C4-2B (cell line): Measurements from ENCODE around the gene ADM.

ENCODE experiments used
- H3K27ac ChIP-seq: fragments of 450-650 bp; 2 replicates; pipeline ENCODE4 v1.5.1; 2017
- ZFX ChIP-seq: fragments of 450-650 bp; IDR thresholded peaks from 2 replicates; pipeline ENCODE4 v1.6.1; 2017
- TF ChIP-seq, protein P1 (sequence below): fragments of 450-650 bp; conservative IDR thresholded peaks from 2 replicates; pipeline ENCODE4 v1.5.1; 2017; ENCODE audit warnings: mild to moderate bottlenecking

The ADM gene

DNA sequence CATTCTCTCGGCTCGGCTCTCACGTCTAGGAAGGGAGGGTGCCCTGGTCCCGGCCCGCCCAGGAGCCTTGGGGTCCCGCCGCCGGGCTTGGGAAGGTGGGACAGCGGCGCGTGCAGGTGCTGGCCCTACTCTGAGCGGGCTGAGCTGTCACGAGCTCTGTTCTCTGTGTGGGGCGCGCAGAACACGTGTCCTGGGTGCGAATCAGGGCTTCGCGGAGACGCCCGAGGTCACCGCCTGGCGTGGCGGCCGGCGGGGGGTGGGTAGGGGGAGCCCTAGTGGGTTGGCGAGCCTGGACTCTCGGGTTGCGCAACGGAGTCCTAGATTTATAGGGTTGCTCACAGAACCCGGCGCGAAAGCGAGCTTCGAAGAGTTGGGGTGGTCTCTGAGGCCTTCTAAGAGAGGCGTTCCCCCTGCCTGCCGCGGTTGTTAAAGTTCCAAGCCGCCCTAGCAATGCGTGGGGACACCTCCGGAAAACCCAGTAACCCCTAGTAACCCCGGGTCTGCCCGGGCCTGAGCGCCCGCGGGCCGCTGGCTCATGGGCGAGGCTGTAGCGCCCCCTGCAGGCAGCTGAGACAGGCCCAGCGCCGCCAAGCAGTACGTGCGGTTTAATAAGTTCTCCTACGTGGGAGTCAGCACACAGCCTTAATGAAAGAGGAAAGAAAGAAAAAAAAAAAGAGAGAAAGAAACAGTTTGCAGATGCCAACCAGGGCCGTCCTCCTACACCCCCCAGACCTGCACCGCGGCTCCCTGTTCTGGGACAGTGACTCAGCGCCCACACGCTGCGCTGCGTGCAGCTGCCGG lies 2.7 kb downstream of the ADM start:
- TF ChIP-seq ZFX, result no peak
- TF ChIP-seq, protein P1, sequence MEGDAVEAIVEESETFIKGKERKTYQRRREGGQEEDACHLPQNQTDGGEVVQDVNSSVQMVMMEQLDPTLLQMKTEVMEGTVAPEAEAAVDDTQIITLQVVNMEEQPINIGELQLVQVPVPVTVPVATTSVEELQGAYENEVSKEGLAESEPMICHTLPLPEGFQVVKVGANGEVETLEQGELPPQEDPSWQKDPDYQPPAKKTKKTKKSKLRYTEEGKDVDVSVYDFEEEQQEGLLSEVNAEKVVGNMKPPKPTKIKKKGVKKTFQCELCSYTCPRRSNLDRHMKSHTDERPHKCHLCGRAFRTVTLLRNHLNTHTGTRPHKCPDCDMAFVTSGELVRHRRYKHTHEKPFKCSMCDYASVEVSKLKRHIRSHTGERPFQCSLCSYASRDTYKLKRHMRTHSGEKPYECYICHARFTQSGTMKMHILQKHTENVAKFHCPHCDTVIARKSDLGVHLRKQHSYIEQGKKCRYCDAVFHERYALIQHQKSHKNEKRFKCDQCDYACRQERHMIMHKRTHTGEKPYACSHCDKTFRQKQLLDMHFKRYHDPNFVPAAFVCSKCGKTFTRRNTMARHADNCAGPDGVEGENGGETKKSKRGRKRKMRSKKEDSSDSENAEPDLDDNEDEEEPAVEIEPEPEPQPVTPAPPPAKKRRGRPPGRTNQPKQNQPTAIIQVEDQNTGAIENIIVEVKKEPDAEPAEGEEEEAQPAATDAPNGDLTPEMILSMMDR, result peak; percentile 98
- peak overlapping the region; percentile 72 for H3K27ac ChIP-seq

DNA sequence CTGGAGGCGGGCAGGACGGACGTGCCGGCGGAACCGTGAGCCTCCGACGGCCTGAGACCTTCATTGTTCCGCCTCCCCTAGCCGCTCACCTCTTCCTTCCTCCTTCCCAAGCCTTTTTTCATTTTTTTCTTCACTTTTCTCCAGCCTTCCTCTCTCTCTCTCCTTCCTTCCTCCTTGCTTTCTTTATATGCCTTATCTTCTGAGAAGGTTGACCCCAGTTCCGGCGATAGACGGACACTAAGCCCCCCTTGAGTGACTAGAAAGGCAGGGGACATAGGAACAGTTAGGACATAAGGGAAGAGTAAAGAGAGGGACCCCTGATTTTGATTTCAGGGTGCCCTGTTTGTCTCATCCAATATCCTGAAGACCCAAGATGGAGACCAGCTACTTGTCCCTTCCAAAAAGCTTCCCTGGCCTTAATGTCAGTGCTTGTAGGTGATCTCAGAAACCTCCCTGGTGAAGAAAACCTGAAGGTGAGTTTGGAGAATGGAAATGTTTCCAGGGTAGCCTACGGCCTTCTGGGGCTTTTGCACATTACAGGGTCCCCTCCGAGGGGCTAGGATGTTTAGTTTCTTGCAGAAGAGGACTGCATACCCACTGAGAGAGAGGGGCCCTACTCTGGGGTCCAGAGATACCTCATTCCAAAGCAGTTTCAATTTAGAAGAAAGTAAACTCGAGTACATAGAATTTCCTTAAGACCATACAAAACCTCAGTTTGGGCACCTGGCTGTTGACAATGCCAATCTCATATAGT lies 3.5 kb downstream of the ADM start:
- TF ChIP-seq ZFX, result no peak
- TF ChIP-seq, protein P1, result peak; percentile 48; the same call in 1 of the 2 replicates
- peak overlapping the region; percentile 72 for H3K27ac ChIP-seq

DNA sequence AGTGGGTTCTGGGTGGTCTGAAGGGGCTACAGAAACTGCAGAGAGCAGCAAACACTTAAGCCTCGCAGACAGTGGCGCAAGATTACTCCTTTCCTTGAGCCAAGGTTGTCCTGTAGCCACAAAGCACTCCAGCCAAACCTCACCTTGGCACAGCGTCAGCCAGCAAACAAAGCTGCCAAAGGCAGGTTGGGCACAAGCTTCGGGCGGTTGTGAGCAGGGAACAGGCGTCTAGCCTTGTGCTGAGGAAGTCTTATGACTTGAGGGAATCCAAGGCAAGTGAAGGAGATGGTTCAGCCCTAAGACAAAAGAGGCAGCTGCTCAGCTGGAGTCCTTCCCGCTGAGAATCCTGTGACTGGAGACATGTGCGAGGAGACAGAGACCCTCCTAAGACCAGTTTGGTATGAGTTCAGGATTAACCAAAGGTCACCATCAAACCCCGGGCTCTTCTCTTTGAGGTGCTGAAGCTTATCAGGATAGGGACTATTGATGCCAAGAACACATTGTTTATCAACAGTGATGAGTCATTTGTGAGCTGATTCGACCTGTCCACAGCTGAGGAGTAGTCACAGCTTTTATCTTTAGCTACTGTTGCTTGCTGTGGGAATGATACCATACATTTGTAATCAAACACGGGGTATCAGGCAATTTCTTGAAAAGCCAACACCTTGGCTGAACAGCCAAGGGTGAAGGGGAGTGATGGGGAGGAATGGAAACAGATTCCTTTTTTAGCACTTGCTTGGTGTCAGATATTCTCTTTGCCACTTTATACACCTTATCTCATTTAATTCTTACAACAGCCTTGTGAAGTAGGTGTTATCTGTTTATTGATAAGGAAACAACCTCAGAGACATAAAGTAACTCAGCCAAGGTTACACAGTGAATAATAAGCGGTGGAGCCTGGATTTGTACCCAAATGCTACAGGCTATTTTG lies 4.6 kb downstream of the ADM start:
- H3K27ac ChIP-seq, result peak overlapping the region; percentile 72
- TF ChIP-seq, protein P1, result no peak
- TF ChIP-seq ZFX, result no peak

DNA sequence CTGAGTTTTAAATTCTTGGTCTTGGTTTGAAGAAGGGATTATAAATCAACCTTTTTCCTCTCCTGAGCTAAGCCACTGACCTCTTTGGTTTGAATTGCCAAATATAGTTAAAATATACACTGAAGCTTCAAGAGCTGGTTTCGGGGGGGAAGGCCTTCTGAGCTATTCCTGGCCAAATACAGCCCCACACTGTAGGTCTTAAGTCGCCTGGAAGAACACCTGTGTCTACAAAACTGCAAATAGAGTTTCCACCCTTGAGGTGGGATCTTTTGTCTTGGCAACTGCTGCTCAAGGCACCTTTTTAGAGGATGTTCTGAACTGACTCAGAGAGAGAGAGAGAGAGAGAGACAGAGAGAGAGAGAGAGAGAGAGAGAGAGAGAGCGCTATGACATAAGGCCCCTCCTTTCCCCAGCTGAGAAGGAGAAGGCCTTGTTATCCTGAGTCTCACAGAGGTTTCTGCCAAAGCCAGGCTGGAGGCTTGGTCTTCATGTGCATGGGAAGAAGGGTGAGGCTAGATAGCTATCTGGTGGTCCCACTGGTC lies 5.5 kb downstream of the ADM start:
- no peak for TF ChIP-seq ZFX
- TF ChIP-seq, protein P1, result no peak
- H3K27ac ChIP-seq, result no peak overlapping the region

DNA sequence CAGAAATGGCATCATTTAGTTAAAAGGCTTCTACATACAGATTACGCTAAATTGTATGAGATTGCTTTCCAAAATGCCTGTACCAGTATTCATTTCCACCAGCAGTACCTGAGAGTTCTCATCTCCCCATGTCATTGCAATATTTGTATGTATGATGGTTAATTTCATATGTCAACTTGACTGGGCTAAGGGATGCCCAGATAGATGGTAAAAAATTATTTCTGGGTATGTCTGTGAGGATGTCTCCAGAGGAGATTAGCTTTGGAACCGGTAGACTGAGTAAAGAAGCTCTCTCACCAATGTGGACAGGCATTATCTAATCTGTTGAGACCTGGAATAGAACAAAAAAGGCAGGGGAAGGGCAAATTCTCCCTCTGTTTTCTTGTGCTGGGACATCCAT lies 6.9 kb downstream of the ADM start:
- TF ChIP-seq ZFX, result no peak
- TF ChIP-seq, protein P1, result no peak
- H3K27ac ChIP-seq, result no peak overlapping the region

DNA sequence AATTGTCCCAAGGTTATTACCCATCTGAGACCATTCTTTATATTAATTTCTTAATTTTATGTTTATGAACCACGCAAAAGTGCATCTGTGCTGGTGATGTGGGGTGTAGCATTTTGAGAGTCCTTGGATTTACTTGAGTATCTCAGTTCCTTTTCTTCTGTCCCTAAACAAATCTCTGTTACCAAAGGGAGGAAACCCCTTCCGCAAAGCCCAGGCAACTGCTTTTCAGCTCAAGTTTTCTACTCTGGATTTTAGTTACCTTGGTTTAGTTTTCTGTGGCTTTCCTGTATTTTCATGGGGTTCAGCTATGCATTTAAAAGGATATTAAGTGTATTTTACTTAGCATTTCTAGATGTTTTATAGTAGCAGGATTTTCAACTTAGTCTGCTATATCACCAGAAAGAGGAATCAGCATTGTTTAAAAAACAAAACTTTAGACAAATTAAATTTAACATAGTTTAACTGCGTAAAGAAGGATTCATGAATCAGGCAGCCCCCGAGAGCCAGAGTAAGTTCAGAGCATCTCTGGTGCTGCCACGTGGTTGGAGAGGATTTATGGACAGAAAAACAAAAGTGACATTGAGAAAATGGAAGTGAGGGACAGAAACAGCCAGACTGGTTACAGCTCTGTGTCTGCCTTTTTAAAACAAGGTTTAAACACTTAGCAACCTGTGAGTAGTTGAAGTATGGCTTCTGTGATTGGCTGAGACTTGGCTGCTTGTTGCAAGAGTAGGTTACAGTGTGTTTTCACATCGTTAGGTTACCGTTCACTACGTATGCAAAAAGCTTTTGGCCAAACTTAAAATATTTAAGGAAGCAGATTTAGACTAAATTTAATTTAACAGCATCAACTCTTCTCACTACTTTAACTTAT lies 9.6 kb downstream of the ADM start:
- H3K27ac ChIP-seq, result no peak overlapping the region

More for the DNA sequence above, 9.6 kb downstream of the ADM start:
- TF ChIP-seq, protein P1, result no peak
- no peak for TF ChIP-seq ZFX
